T1000 (cell line): ENCODE results near the gene NUCB1.
"Not testable (repeated sequence)": the region's sequence is repeated elsewhere in the genome, so short reads cannot be mapped to it uniquely, and the experiment has no call there.

Experiments
- DNase-seq: peaks from one replicate; lab custom pipeline; 2025; ENCODE audit warnings: mixed read lengths; lab: John Stamatoyannopoulos, UW

NUCB1 gene

GRCh38 chr19:48874303-48875135, 25.6 kb upstream of the NUCB1 start:
- no peak for DNase-seq

GRCh38 chr19:48876043-48876981, 23.8 kb upstream of the NUCB1 start:
- DNase-seq, result peak; percentile 39

GRCh38 chr19:48877855-48878195, 22.3 kb upstream of the NUCB1 start:
- no peak for DNase-seq

- no peak for DNase-seq
These were observed 21.7 kb upstream of the NUCB1 start for GRCh38 chr19:48878196-48879024.

GRCh38 chr19:48879025-48879637, 21.0 kb upstream of the NUCB1 start:
- no peak for DNase-seq

- DNase-seq, result not testable (repeated sequence)
These were observed 20.4 kb upstream of the NUCB1 start for GRCh38 chr19:48879696-48880095.

GRCh38 chr19:48881741-48882657, 18.1 kb upstream of the NUCB1 start:
- no peak for DNase-seq

GRCh38 chr19:48883726-48884125, 16.4 kb upstream of the NUCB1 start:
- no peak for DNase-seq

GRCh38 chr19:48887861-48888612, 12.1 kb upstream of the NUCB1 start:
- no peak for DNase-seq

- not testable (repeated sequence) for DNase-seq
These were observed 10.6 kb upstream of the NUCB1 start for GRCh38 chr19:48889496-48889895.

GRCh38 chr19:48890551-48890950, 9.6 kb upstream of the NUCB1 start:
- no peak for DNase-seq

GRCh38 chr19:48895226-48895625, 4.9 kb upstream of the NUCB1 start:
- no peak for DNase-seq

GRCh38 chr19:48896191-48896720, 3.9 kb upstream of the NUCB1 start:
- DNase-seq, result no peak

- DNase-seq, result no peak
These were observed 2.9 kb upstream of the NUCB1 start for GRCh38 chr19:48897181-48897580.

GRCh38 chr19:48899386-48899749, 744 bp upstream of the NUCB1 start:
- not testable (repeated sequence) for DNase-seq

GRCh38 chr19:48900477-48901406, 630 bp downstream of the NUCB1 start:
- DNase-seq, result no peak

GRCh38 chr19:48902291-48902690, 2.2 kb downstream of the NUCB1 start:
- DNase-seq, result not testable (repeated sequence)

GRCh38 chr19:48903788-48904187, 3.7 kb downstream of the NUCB1 start:
- DNase-seq, result not testable (repeated sequence)
